Hematopoietic multipotent progenitor cell (in vitro differentiated cells): ENCODE data around the gene INPP4B. TPM values are rescaled to one million over a fixed set of nuclear protein-coding genes. Genes with fewer than 3 reads are reported as not detected.
"Not testable (repeated sequence)": the region's sequence is repeated elsewhere in the genome, so short reads cannot be mapped to it uniquely, and the experiment has no call there.

ENCODE experiments used
- DNase-seq, 3 donors: peaks; one replicate each; pipeline ENCODE4 v3.0.0-alpha.2; 2011 to 2015; ENCODE audit warnings: low read depth in 2 of 3, low spot score in 2 of 3
- total RNA-seq: library from RNA; depleted of rRNA; stranded (reverse); fragments of >200 nt; gene quantifications from one replicate; pipeline ENCODE4 v1.2.3, GENCODE V29; 2012

Gene INPP4B
- total RNA-seq, 1 donor = 24.5 TPM

DNA sequence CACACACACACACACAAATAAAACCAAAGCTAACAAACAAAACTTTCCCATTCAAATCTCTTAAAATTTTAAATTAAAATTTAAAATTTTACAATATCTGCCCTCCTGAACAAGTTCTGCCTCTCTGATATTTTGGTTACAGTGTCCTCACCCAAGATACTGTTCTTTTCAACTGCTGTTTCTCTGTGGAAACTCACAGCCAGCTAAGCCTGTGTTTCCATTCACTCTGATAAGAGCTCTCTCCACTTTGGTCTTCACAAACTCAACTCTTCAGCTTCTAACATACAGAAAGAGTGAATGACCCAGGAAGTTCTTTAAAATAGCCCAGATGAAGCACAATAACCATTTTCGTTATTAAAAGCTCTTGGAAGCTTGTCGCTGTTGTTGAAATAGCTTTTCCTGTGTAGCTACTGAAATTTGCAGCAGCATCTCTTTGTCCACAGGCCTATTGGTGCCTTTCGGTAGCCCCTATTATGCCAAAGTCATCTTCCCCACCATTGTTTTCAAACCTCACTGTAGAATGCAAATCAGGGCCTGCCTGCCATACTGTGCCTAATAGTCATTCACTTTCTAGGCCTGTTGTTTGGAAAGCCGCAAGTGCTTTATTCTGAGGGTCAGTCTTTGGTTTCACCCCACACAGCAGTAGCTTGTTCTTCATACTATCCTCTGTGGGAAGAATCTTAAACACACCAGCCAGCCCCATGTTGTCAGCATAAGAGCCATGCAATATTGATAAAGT lies 19.4 kb downstream of the INPP4B start:
- no peak for DNase-seq

DNA sequence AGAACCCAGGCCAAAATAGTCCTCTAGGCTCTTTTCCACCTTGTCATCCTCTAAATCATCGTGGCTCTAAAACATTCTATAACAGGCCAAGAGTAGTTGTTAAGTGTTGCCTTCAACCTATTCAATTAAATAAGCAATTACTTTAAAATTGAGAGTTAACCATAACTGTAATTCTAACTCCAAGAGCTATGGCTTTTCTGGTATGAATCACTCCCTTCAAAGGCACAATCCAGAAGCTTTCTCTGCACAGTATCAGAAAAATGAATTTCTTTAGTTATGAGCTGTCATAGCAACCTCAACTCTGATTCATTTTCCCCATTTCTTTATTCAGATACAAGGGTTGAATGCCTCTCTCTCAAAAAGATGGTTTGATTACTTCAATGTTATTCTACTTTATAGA lies 21.7 kb downstream of the INPP4B start:
- no peak for DNase-seq

DNA sequence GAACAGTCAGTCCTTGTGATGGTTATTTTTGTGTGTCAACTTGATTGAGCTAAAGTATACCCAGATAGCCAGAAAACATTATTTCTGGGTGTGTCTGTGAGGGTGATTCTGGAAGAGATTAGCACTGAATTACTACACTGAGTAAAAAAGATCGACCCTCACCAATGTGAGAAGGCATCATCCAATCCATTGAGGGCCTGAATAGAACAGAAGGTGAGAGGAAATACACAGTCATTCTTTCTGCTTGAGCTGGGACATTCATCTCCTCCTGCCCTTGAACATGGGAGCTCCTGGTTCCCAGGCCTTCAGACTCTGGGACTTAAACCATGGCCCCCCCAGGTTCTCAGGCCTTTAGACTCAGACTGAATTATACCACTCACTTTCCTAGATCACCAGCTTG lies 22.3 kb downstream of the INPP4B start:
- no peak for DNase-seq

DNA sequence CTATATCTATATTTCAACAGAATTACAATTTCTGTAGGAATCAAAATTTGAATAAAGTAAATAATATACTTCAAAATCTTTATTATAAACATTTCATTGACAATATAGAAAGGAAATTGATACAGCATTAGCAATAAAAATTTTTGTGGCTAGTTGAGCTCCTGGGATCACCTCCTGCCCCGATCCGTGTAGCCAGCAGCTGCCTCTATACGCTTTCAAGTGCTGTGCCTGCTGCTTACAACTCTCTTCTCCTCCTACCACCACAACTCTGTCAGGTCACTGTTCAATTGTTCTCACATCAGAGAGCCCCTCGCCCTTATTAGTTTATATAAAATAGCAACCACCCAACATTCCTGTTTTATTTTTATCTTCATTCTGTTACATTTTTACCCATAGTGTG lies 27.6 kb downstream of the INPP4B start:
- DNase-seq = no peak

DNA sequence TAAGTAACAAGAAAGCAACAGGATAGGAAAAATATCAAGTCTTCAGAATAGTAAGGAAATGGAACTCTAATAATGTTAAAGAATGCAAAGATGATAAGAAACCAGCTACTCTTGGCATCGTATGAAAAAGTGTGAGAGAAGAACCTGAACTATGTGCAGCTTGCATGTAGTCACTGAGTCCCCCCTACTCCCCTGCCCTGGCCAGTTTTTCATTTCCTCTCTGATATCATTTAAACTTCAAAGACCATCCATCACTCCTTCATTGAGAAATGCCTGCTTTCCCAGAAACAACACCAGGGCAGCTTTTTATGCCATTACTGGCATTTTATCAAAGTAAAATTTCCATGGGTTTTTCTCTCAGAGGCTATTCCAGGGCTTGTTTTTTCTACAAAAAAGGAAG lies 28.1 kb downstream of the INPP4B start:
- DNase-seq = peak in 2 of 3 donors; percentile 44 to 45

DNA sequence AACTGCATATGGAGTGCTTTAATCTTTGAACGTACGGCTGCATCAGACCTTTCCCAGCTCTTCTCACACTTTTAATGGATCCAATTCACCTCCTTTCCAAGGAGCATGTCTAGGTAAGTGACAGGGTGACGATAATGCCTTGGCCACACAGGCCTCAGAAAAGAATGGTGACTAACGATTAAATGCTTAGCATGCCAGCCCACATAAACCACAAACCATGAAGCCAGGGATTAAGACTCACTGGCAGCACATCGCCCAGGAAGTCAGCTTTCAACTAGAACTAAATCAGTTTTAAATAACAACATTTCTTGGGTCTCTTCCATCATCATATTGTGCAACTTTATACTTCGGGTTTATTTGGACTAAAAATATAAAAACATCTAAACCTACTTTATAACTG lies 28.7 kb downstream of the INPP4B start:
- DNase-seq = peak in 2 of 3 donors; percentile 80 to 83

DNA sequence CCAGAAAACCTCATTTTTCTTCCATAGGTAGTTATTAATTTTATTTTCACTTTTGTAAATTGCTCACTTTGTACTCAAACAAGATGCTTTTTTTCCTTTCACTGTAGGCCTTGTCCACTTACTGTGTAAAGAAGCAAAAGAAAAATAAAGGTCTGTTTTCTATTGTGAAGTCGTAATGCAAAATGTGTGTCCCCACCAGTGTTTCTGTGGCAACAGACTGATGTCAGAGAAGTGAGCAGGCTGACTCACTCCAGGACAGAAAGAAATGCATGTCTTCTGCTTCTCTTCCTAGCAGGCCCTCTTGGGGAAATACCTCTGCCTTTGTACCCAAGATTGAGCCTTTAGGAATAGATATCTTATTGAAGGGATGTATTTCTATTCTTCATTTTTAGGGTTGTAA lies 30.3 kb downstream of the INPP4B start:
- peak in 2 of 3 donors; percentile 73 to 79 for DNase-seq

DNA sequence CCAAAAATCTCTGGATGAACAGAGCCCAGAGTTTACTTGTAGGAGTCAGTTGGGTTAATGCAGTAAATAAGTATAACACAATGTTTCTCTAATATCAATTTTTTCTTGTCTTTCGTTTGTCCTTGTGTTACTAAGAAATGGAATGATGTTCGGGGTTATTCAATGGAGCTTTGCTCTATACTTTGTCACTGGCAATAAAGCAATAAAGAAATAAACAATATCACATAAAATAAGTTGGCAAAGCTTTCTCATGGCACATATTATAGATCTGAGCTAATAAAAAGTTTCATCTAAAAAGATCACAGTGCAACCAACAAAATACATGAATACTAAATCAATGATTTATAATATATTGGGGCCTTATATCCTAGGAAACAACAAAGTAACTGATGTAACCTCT lies 32.7 kb downstream of the INPP4B start:
- DNase-seq = no peak

DNA sequence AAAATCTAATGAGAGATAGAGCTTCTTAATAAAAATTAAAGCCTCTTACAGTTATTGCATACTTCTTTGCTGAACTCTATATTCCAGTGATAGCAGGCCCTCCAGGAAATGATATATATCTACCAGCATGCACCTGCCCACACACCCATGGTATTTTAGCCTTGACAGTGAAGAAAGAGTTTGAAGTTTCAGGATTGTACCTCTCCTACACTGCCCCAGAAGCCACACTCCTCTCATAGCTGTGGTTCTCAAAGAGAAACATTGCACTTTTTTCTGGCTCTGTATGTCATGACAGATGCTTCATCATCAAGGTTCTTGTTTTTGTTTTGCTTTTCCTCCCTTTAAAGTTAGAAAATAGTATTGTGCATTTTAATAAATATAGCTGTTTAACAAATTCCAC lies 34.0 kb downstream of the INPP4B start:
- DNase-seq = no peak

DNA sequence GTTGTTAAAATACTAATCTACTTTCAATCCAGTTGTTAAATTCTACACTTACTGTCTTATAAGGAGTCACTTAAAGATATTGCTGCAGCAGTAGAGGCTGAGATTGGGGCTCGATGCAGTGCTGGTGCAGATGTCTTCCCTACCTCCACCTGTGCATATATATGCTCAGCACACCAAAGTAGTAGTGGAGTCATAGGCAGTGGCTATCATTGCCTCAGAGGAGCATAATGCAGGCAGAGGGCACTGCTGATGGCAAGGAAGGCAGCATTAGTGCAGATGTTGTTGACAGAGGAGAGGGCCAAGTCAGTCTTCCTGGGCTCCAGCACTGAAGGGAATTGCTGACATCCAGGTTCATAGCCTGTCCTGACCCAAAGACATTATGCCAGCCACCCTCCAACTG lies 35.1 kb downstream of the INPP4B start:
- no peak for DNase-seq

DNA sequence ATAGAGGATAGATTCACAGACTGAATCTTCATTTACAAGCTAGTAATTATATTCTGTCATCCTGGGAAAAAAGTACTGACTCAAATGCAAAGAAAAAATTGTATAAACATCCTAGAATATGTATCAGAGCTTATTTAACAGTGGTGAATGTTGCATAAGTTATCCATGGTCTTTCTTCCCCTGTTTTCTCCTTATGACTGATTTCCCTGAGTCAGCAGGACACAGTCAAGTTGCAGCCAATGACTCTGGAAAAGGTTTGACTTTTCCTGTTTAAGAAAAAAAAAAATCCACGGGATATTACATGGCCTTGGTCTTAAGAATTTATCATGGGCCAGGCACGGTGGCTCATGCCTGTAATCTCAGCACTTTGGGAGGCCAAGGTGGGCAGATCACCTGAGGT lies 36.5 kb downstream of the INPP4B start:
- DNase-seq = no peak

DNA sequence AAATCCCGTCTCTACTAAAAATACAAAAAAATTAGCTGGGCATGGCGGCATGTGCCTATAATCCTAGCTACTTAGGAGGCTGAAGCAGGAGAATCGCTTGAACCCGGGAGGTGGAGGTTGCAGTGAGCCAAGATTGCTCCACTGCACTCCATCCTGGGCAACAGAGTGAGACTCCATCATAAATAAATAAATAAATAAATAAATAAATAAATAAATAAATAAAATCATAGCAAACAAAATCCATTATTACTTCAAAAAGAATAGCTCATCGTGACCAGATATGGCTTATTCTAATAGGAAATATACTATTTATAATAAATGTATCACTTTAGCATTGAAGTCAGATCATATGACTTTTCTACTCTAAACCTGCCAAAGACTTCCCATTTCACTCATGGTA lies 42.2 kb downstream of the INPP4B start:
- DNase-seq = not testable (repeated sequence)

DNA sequence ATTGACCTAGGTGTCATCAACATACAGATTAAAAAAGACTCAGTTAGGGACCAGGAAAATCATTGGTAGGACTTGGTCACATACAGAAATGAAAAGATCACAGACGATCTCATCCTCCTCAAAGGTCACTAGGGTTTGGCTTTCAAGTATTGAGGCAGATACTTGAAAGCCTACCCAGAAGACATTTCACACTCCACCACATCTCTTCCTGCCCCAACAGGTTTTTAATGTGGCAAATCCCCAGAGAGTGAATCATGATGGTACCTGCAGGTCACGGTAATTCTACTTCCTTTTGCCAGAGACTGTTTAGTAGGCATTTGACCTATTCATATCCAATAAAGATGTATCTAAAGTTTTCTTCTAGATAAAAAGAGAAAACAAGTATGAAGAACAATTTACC lies 44.1 kb downstream of the INPP4B start:
- no peak for DNase-seq

DNA sequence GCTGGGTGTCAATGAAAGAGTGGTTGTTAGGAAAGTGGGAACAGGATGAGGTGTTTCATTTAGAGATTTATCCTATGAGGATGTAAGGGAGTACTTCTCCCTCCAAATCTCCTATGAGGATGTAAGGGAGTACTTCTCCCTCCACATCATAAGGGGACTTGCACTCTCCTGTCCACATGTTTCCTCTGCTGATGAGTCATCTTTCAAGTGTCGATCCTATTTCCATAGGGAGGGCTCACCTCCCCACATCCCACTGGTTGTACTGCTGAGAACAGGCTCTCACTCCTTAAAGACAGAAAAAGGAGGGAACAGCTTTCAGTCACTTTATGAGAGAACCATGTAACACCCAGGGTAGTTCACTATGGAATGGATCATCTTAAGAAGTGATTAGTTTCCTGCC lies 65.0 kb downstream of the INPP4B start:
- DNase-seq = no peak

DNA sequence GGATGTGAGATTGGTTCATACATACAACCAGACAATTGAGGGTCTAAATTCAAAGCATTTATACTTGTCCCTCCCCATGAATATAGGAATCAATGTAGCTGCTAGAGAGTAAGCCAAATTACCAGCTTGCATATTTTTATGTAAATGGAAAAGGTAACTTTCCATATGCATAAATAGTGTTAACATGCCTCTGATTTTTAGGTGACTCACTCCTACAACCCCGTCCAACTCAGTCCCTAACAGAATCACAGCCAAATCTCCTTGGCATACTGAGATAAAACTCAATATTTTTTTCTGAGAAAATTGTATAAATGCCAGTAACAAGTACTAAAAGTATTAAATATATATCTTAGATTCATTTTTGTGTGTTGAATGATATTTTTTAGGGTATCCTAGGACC lies 67.2 kb downstream of the INPP4B start:
- DNase-seq = no peak

DNA sequence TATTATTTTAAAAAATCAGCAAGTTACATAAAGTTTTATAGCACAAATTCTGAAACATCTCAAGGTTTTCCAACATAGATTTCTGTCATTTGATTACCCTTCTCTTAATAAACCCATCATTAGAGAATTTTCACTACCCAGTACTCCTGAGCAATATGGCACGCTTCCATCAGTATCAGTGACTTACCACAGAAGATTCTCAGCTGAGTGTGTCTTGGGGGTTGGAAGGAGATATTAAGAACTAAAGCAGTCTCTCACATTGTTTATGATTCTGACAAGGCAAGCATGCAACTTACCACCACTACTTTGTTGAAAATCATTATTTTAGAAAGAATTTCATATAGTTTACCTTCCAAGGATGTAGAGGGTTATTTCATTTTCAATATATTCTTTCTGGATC lies 67.7 kb downstream of the INPP4B start:
- DNase-seq = no peak

DNA sequence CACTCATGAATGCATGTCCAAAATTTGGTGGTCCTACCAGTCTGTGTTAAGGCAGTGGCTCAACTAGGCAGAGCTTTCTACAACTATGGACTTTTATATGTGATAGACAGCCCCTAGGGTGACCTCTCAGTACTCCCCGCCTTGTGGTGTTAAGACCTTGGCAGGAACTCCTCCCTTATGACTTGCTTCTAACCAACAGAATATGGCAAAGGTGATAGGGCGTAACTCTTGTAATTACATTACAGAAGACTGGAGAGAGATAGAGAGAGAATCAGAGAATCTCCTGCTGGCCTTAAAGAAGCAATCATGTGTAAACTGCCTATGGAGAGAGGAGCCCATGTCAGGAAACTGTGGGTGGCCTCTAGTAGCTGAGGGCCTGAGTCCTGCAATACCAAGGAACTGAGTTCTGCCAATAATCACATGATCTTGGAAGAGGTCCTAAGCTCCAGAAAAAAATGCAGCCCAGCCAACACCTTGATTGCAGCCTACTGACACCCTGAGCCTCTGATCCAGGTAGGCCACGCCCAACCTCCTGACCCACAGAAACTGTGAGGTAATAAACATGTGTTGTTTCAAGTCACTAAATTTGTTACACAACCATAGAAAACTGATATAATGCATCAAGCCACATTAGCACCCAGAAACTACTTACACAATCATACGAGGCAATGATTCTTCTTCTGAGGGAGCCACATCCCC lies 68.9 kb downstream of the INPP4B start:
- no peak for DNase-seq

DNA sequence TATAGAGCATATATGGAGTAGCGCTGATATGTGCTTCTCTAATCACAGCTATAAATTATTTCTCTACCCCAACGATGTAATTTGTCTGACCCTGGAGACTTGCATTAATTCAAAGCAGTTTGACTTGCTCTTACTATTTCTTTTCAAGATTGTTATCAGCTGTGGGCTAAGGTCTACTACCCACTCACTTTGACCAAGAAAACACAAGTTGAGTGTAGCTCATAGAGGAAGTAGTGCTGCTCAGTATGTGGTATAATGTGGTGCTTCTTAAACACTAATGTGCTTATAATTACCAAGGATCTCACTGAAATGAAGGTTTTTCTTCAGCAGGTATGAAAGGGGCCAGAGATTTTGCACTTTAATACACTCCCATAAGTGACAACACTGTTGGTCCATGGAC lies 70.1 kb downstream of the INPP4B start:
- peak in 1 of 3 donors; percentile 55 for DNase-seq

DNA sequence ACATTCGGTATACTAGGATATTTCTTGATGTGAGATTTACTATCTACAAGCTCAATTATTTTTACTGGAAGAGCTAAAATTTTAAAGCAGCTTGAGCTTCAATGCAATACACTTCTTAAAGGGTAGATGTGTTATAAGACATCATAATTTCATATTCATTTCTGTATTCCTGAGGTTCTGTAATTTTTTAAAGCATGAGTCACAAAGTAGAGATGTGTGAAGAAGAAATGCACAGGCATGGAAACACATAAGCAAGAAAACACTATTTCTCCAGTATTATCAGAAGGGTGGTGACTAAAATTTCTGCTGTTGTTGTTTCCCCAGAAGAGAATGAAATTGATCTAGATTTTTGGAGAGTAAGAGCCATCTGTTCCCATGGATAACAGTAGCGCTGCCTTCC lies 72.6 kb downstream of the INPP4B start:
- no peak for DNase-seq

DNA sequence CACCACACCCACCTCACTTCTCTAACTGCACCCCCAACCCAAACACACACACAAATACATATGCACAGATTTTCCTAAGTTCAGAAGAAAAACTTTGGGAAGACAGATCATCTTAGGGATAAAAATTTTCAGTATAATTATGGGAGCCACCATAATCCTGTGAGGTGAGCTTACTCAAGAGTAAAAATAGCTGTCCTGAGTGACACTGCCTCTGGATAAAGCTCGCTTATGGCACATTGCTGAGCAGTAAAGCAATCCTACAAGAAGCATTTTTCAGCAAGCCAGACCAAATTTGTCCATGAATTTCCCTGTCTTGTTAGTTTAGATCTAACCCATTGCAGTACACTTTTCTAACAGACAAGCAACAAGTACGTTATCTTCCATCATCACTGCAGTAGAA lies 83.8 kb downstream of the INPP4B start:
- no peak for DNase-seq

DNA sequence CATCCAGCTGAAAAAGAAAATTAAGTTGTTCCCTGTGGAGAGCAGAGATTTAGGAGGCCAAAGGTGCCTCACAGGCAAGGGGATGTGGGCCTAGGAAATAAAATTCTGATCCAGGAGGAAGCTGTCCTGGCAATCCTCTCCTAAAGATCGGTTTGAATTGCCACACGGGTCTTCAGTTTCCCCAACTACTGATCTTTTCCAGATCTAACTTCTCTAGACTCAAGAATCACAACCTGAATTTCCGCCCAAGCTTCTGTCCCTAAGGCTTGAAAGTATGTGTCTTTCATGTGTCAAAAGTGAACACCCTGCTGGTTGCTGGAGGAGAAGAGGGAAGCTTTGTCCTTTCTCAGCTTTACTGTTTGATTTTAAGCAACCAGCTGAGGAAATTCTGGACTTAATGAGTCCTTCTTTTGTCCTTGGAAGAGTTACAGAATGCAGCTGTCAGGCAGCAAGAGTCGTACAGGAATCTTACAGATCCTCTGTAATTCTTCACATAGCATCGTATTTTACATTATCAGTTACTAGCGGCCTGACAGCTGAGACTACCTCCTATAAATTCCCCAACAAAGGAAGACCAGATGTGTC lies 93.8 kb downstream of the INPP4B start:
- no peak for DNase-seq
